ENCODE results near the gene VMP1.
"Not testable (repeated sequence)": the region's sequence is repeated elsewhere in the genome, so short reads cannot be mapped to it uniquely, and the experiment has no call there.

The VMP1 gene

DNA sequence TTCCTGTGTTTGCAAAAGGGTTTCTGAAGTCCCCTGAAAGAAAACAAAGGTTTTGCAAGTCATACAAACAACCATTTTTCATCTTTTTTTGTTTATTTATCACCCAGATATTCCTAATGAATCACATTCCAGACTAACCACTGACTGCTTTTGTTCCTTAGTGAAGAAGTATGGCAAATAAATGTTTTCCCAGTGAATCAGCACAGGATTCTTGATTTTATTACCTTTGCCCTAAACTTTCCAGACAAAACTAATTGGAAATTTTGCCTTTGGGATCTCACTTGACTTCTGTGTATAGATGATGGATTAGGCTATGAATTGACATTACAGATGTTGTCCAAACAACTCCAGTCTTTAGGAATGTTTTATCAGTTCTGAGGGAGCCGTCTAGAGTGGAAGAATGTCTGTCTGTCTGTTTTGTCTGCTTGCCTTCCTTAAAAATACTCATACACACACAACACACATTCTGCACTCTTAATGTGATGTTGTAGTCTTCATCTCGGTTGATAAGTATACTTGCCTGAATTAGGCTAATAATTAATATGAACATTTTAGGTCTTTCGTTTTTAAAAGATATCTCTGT lies 48.9 kb downstream of the VMP1 start:
- Histone ChIP-seq H3K36me3 (ENCODE audit: control insufficient read depth in 4 of 4, insufficient read depth in 4 of 4, low read length in 3 of 4) (peaks cover 2 to 11% (median 3%) of the 10 kb centered on the region in 4 experiments), H3K27ac (ENCODE audit: insufficient read depth in 1 of 2, low read depth in 1 of 2, low read length in 2 of 2, poor library complexity in 1 of 2, severe bottlenecking in 2 of 2) (no peak overlapping the region), H3K9me3 (ENCODE audit: control extremely low read depth in 1 of 5, control insufficient read depth in 4 of 5, insufficient read depth in 2 of 5, low read depth in 1 of 5, low read length in 4 of 5) (peaks cover 0 to 2% (median 0%) of the 10 kb centered on the region in 5 experiments), H3K4me1 (ENCODE audit: control extremely low read depth in 1 of 4, control insufficient read depth in 4 of 4, insufficient read depth in 4 of 4, low read length in 3 of 4) (peaks cover 3 to 24% (median 15%) of the 10 kb centered on the region in 4 experiments), H3K4me3 (ENCODE audit: control insufficient read depth in 1 of 7, extremely low read depth in 1 of 7, insufficient read depth in 4 of 7, low read depth in 2 of 7, low read length in 6 of 7) (no peak overlapping the region), H3K27me3 (replicated peaks in 2 of 5; ENCODE audit: control insufficient read depth in 4 of 5, insufficient read depth in 5 of 5, low read length in 4 of 5) (no peaks in the 10 kb centered on the region)
- CTCF ChIA-PET, result no interaction called here
- POLR2A ChIA-PET, result no interaction called here
- DNase-seq, result no peak
- WGBS (ENCODE audit: insufficient coverage), result no CpG with 5 or more reads among the region's 3 CpGs

DNA sequence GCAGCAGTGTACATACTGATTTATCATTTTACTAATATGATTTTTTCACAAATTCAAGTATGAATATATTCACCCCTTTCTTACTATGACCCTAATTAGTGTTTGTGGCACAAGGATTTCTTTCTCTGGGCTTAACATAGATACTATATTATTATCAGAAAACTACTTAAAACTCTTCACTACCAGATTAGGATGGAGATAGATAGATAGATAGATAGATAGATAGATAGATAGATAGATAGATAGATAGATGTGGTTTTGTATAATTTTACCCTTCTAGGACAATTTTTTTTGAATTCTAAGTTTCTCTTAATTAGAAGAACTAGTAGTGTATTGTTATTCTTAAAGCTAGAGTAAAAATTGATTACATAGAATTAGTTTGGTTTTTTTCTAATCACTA lies 49.6 kb downstream of the VMP1 start:
- Histone ChIP-seq H3K36me3 (ENCODE audit: control insufficient read depth in 4 of 4, insufficient read depth in 4 of 4, low read length in 3 of 4) (peaks cover under 1 to 13% (median 3%) of the 10 kb centered on the region in 4 experiments), H3K27ac (ENCODE audit: insufficient read depth in 1 of 2, low read depth in 1 of 2, low read length in 2 of 2, poor library complexity in 1 of 2, severe bottlenecking in 2 of 2) (no peak overlapping the region), H3K9me3 (ENCODE audit: control extremely low read depth in 1 of 5, control insufficient read depth in 4 of 5, insufficient read depth in 2 of 5, low read depth in 1 of 5, low read length in 4 of 5) (peaks cover 0 to 2% (median 0%) of the 10 kb centered on the region in 5 experiments), H3K27me3 (replicated peaks in 2 of 5; ENCODE audit: control insufficient read depth in 4 of 5, insufficient read depth in 5 of 5, low read length in 4 of 5) (no peaks in the 10 kb centered on the region), H3K4me1 (ENCODE audit: control extremely low read depth in 1 of 4, control insufficient read depth in 4 of 4, insufficient read depth in 4 of 4, low read length in 3 of 4) (peaks cover 3 to 31% (median 18%) of the 10 kb centered on the region in 4 experiments), H3K4me3 (ENCODE audit: control insufficient read depth in 1 of 7, extremely low read depth in 1 of 7, insufficient read depth in 4 of 7, low read depth in 2 of 7, low read length in 6 of 7) (no peak overlapping the region)
- no peak for DNase-seq
- ChIA-PET POLR2A (interaction anchor here (0.7 kb wide), 1 partner anchor 86 kb away, joined by 3 read pairs; no protein-coding TSS in a partner anchor), CTCF (interaction anchor here (0.9 to 1.3 kb wide), 7 partner anchors 11 to 135 kb away, joined by 3 to 5 read pairs (median 3); no protein-coding TSS in a partner anchor)

DNA sequence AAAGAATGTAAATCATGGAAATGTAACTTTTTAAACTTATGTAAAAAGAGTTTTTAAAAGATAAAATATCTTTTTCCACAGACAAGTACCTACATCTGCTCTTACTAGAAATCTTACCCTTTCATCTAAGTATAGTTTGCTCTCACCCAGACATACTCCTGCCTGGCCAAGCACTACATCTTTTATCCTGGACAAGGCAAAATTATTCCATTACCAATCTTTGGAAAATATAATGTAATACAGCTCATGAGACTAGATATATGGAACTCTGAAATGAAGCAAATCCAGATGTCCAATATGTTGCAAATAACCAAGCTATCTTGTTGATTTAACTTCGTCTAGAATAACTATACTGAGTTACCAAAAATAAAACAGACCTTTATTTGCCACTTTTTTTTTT lies 50.0 kb downstream of the VMP1 start:
- WGBS (ENCODE audit: insufficient coverage), result no CpG with 5 or more reads among the region's 1 CpG
- H3K4me3 ChIP-seq (ENCODE audit: control insufficient read depth in 1 of 7, extremely low read depth in 1 of 7, insufficient read depth in 4 of 7, low read depth in 2 of 7, low read length in 6 of 7), result no peak overlapping the region
- CTCF ChIA-PET, result interaction anchor here (0.9 to 1.3 kb wide), 7 partner anchors 12 to 135 kb away, joined by 3 to 5 read pairs (median 3); no protein-coding TSS in a partner anchor

DNA sequence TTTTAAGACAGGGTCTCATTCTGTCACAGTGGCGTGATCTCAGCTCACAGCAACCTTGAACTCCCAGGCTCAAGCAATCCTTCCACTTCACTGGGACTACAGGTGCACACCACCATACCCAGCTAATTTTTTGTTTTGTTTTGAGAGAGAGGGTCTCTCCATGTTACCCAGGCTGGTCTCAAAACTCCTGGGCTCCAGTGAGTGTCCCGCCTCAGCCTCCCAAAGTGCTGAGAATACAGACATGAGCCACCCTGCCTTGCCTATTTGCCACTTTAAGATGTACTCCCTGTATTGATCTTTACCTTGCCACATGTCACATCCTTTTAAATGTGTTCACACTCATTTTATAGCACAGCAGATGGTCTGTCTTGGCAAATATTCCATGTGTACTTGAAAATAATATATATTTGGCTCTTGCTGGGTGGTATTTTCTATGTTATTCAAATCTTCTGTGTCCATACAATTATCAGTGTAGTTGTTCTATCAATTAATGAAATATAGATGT lies 50.5 kb downstream of the VMP1 start:
- ChIA-PET POLR2A (interaction anchor here (0.9 kb wide), 1 partner anchor 80 kb away, joined by 5 read pairs; no protein-coding TSS in a partner anchor), CTCF (interaction anchor here (0.9 to 1.3 kb wide), 8 partner anchors 12 to 134 kb away, joined by 3 to 5 read pairs (median 4); no protein-coding TSS in a partner anchor)
- H3K4me3 ChIP-seq (ENCODE audit: control insufficient read depth in 1 of 7, extremely low read depth in 1 of 7, insufficient read depth in 4 of 7, low read depth in 2 of 7, low read length in 6 of 7), result no peak overlapping the region
- 100% methylated on average over 1 of the region's 2 CpGs for WGBS (ENCODE audit: insufficient coverage)
- peaks cover 3 to 39% (median 22%) of the 10 kb centered on the region in 4 experiments for H3K4me1 ChIP-seq (ENCODE audit: control extremely low read depth in 1 of 4, control insufficient read depth in 4 of 4, insufficient read depth in 4 of 4, low read length in 3 of 4)
- DNase-seq, result no peak
- H3K27ac ChIP-seq (ENCODE audit: insufficient read depth in 1 of 2, low read depth in 1 of 2, low read length in 2 of 2, poor library complexity in 1 of 2, severe bottlenecking in 2 of 2), result no peak overlapping the region
- H3K9me3 ChIP-seq (ENCODE audit: control extremely low read depth in 1 of 5, control insufficient read depth in 4 of 5, insufficient read depth in 2 of 5, low read depth in 1 of 5, low read length in 4 of 5), result peaks cover 0 to 2% (median 0%) of the 10 kb centered on the region in 5 experiments
- H3K36me3 ChIP-seq (ENCODE audit: control insufficient read depth in 4 of 4, insufficient read depth in 4 of 4, low read length in 3 of 4), result peaks cover 0 to 13% (median 3%) of the 10 kb centered on the region in 4 experiments
- no peaks in the 10 kb centered on the region for H3K27me3 ChIP-seq (replicated peaks in 2 of 5; ENCODE audit: control insufficient read depth in 4 of 5, insufficient read depth in 5 of 5, low read length in 4 of 5)

More for the DNA sequence above, 50.0 kb downstream of the VMP1 start:
- peaks cover 3 to 34% (median 19%) of the 10 kb centered on the region in 4 experiments for H3K4me1 ChIP-seq (ENCODE audit: control extremely low read depth in 1 of 4, control insufficient read depth in 4 of 4, insufficient read depth in 4 of 4, low read length in 3 of 4)
- POLR2A ChIA-PET, result interaction anchor here (0.7 to 0.9 kb wide), 2 partner anchors 80 to 85 kb away, joined by 3 to 5 read pairs; no protein-coding TSS in a partner anchor
- no peaks in the 10 kb centered on the region for H3K27me3 ChIP-seq (replicated peaks in 2 of 5; ENCODE audit: control insufficient read depth in 4 of 5, insufficient read depth in 5 of 5, low read length in 4 of 5)
- H3K27ac ChIP-seq (ENCODE audit: insufficient read depth in 1 of 2, low read depth in 1 of 2, low read length in 2 of 2, poor library complexity in 1 of 2, severe bottlenecking in 2 of 2), result no peak overlapping the region
- peaks cover 0 to 13% (median 3%) of the 10 kb centered on the region in 4 experiments for H3K36me3 ChIP-seq (ENCODE audit: control insufficient read depth in 4 of 4, insufficient read depth in 4 of 4, low read length in 3 of 4)
- DNase-seq, result no peak
- peaks cover 0 to 2% (median 0%) of the 10 kb centered on the region in 5 experiments for H3K9me3 ChIP-seq (ENCODE audit: control extremely low read depth in 1 of 5, control insufficient read depth in 4 of 5, insufficient read depth in 2 of 5, low read depth in 1 of 5, low read length in 4 of 5)

DNA sequence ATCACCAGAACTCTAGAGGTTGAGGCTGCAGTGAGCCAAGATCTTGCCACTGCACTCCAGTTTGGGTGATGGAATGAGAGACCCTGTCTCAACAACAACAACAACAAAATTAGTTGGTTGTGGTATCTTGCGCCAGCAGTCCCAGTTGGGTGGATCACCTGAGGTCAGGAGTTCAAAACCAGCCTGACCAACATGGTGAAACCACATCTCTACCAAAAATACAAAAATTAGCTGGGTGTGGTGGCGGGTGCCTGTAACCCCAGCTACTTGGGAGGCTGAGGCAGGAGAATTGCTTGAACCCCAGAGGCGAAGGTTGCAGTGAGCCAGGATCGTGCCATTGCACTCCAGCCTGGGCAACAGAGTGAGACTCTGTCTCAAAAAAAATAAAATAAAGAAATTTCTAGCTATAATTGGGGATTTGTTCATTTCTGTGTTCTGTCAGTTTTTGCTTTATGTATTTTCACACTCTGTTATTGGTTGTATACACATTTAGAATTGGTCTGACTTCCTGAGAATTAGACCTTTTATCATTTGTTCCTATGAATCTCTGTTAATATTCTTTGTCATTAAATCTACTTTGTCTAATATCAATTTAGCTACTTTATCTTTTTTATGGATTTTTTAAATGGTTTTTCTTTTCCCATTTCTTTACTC lies 51.7 kb downstream of the VMP1 start:
- POLR2A ChIA-PET, result interaction anchor here (0.7 to 1.0 kb wide), 2 partner anchors 29 to 91 kb away, joined by 3 read pairs; no protein-coding TSS in a partner anchor
- CTCF ChIA-PET, result interaction anchor here (0.8 to 1.2 kb wide), 2 partner anchors 13 to 90 kb away, joined by 3 to 5 read pairs; no protein-coding TSS in a partner anchor
- 92% methylated on average over 2 of the region's 4 CpGs for WGBS (ENCODE audit: insufficient coverage)

DNA sequence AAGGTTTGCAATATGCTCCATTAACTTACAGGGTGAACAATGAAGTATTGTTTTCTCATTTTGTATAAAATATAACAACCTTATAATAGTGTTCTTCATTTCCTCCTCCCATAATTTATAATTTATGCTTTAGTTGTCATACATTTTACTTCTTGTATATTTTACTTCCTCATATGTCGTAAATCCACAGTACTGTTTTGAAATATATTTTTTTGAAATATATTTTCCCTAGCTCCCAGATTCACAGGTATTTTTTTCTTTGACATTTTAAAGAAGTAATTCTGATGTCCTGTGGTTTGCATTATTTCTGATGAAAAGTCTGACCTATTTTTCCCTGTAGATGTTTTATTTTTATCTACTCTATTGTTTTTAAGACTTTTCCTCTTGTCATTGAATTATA lies 52.7 kb downstream of the VMP1 start:
- no peak overlapping the region for H3K4me3 ChIP-seq (ENCODE audit: control insufficient read depth in 1 of 7, extremely low read depth in 1 of 7, insufficient read depth in 4 of 7, low read depth in 2 of 7, low read length in 6 of 7)

More for the DNA sequence above, 51.7 kb downstream of the VMP1 start:
- H3K27me3 ChIP-seq (replicated peaks in 2 of 5; ENCODE audit: control insufficient read depth in 4 of 5, insufficient read depth in 5 of 5, low read length in 4 of 5); H3K4me3 ChIP-seq (ENCODE audit: control insufficient read depth in 1 of 7, extremely low read depth in 1 of 7, insufficient read depth in 4 of 7, low read depth in 2 of 7, low read length in 6 of 7); H3K27ac ChIP-seq (ENCODE audit: insufficient read depth in 1 of 2, low read depth in 1 of 2, low read length in 2 of 2, poor library complexity in 1 of 2, severe bottlenecking in 2 of 2); DNase-seq; H3K9me3 ChIP-seq (ENCODE audit: control extremely low read depth in 1 of 5, control insufficient read depth in 4 of 5, insufficient read depth in 2 of 5, low read depth in 1 of 5, low read length in 4 of 5): not testable (repeated sequence)
- Histone ChIP-seq H3K36me3 (ENCODE audit: control insufficient read depth in 4 of 4, insufficient read depth in 4 of 4, low read length in 3 of 4) (peaks cover 0 to 13% (median 3%) of the 10 kb centered on the region in 4 experiments), H3K4me1 (ENCODE audit: control extremely low read depth in 1 of 4, control insufficient read depth in 4 of 4, insufficient read depth in 4 of 4, low read length in 3 of 4) (peaks cover 3 to 44% (median 20%) of the 10 kb centered on the region in 4 experiments)

More for the DNA sequence above, 52.7 kb downstream of the VMP1 start:
- no peaks in the 10 kb centered on the region for H3K27me3 ChIP-seq (replicated peaks in 2 of 5; ENCODE audit: control insufficient read depth in 4 of 5, insufficient read depth in 5 of 5, low read length in 4 of 5)
- peaks cover 0 to 16% (median 6%) of the 10 kb centered on the region in 4 experiments for H3K36me3 ChIP-seq (ENCODE audit: control insufficient read depth in 4 of 4, insufficient read depth in 4 of 4, low read length in 3 of 4)
- H3K4me1 ChIP-seq (ENCODE audit: control extremely low read depth in 1 of 4, control insufficient read depth in 4 of 4, insufficient read depth in 4 of 4, low read length in 3 of 4), result peaks cover 0 to 38% (median 12%) of the 10 kb centered on the region in 4 experiments
- no CpG with 5 or more reads among the region's 1 CpG for WGBS (ENCODE audit: insufficient coverage)
- CTCF ChIA-PET, result interaction anchor here (1.7 kb wide), 1 partner anchor 20 kb away, joined by 4 read pairs; no protein-coding TSS in a partner anchor
- POLR2A ChIA-PET, result interaction anchor here (0.7 kb wide), 1 partner anchor 89 kb away, joined by 3 read pairs; no protein-coding TSS in a partner anchor
- peak in 2 of 3 donors; percentile 41 to 42 for DNase-seq
- H3K27ac ChIP-seq (ENCODE audit: insufficient read depth in 1 of 2, low read depth in 1 of 2, low read length in 2 of 2, poor library complexity in 1 of 2, severe bottlenecking in 2 of 2), result peak overlapping the region in 1 of 2 experiments; percentile 53
- peaks cover 0 to 2% (median 0%) of the 10 kb centered on the region in 5 experiments for H3K9me3 ChIP-seq (ENCODE audit: control extremely low read depth in 1 of 5, control insufficient read depth in 4 of 5, insufficient read depth in 2 of 5, low read depth in 1 of 5, low read length in 4 of 5)
